ENCODE results near the gene TTYH3.

GRCh38 chr7:2624293-2624886, 7.4 kb upstream of the TTYH3 start:
- TF ChIP-seq CTCF (IDR thresholded peaks at IDR 0.05) (no peak), POLR2A (IDR thresholded peaks at IDR 0.05) (no peak)
